GM12878 (cell line): ENCODE results near the gene HSPBP1.

Source experiments
- CBFB ChIP-seq: IDR thresholded peaks from 2 replicates; pipeline ENCODE4 v1.6.1; 2016; ENCODE audit warnings: antibody characterized with exemption, low read depth
- CHD2 ChIP-seq: IDR thresholded peaks from 2 replicates; pipeline ENCODE4 v1.6.1; 2011; ENCODE audit warnings: low read depth, low read length, improper control_type of control experiment, borderline replicate concordance
- CREM ChIP-seq: IDR thresholded peaks from 2 replicates; pipeline ENCODE4 v1.6.1; 2014; ENCODE audit warnings: antibody characterized with exemption, low read depth
- CUX1 ChIP-seq: IDR thresholded peaks from 2 replicates; pipeline ENCODE4 v1.6.1; 2012; ENCODE audit warnings: improper control_type of control experiment, low read depth, low read length; ENCODE audit not compliant: insufficient replicate concordance
- EZH2 ChIP-seq: IDR thresholded peaks from 2 replicates; pipeline ENCODE4 v1.6.1; 2012; ENCODE audit warnings: low read depth, mild to moderate bottlenecking, control low read depth, inconsistent platforms, low read length, borderline replicate concordance; ENCODE audit not compliant: control insufficient read depth
- JUNB ChIP-seq: IDR thresholded peaks from 2 replicates; pipeline ENCODE4 v1.6.1; 2016; ENCODE audit warnings: antibody characterized with exemption, mild to moderate bottlenecking
- NFYB ChIP-seq: IDR thresholded peaks from 2 replicates; pipeline ENCODE4 v1.6.1; 2011; ENCODE audit warnings: low read depth, mild to moderate bottlenecking, low read length, improper control_type of control experiment, moderate library complexity; ENCODE audit not compliant: insufficient read depth
- POLR2AphosphoS5 ChIP-seq: IDR thresholded peaks from 2 replicates; pipeline ENCODE4 v1.6.1; 2011; ENCODE audit warnings: mild to moderate bottlenecking, low read length, inconsistent platforms
- TCF7 ChIP-seq: IDR thresholded peaks from 2 replicates; pipeline ENCODE4 v1.6.1; 2014; ENCODE audit warnings: antibody characterized with exemption, borderline replicate concordance
- ZNF384 ChIP-seq: IDR thresholded peaks from 2 replicates; pipeline ENCODE4 v1.6.1; 2012; ENCODE audit warnings: low read depth, mild to moderate bottlenecking, low read length, improper control_type of control experiment, borderline replicate concordance
- TF ChIP-seq, protein P1 (sequence below): IDR thresholded peaks from 2 replicates; pipeline ENCODE4 v1.6.1; 2011; ENCODE audit warnings: low read depth, low read length, improper control_type of control experiment, borderline replicate concordance
- TF ChIP-seq, protein P2 (sequence below), 3 experiments: IDR thresholded peaks in 2 of 3; conservative IDR thresholded peaks in 1 of 3; 2 replicates each; pipeline ENCODE4 v1.5.1; 2011; ENCODE audit warnings: low read depth in 3 of 3, low read length in 3 of 3, mild to moderate bottlenecking in 3 of 3, control low read depth in 2 of 3, moderate library complexity in 2 of 3, inconsistent platforms in 1 of 3, mixed read lengths in 1 of 3; ENCODE audit not compliant: control insufficient read depth in 2 of 3, insufficient read depth in 1 of 3; ENCODE audit errors: extremely low read depth in 1 of 3

GRCh38 chr19:55277494-55277893 is 2.4 kb downstream of the HSPBP1 start:
- TF ChIP-seq POLR2AphosphoS5 (no peak), NFYB (no peak), TCF7 (no peak), CBFB (no peak), CUX1 (no peak), CHD2 (no peak), JUNB (no peak), EZH2 (no peak), CREM (no peak), ZNF384 (no peak)
- TF ChIP-seq, protein P1, sequence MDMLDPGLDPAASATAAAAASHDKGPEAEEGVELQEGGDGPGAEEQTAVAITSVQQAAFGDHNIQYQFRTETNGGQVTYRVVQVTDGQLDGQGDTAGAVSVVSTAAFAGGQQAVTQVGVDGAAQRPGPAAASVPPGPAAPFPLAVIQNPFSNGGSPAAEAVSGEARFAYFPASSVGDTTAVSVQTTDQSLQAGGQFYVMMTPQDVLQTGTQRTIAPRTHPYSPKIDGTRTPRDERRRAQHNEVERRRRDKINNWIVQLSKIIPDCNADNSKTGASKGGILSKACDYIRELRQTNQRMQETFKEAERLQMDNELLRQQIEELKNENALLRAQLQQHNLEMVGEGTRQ: no peak
- TF ChIP-seq, protein P2, sequence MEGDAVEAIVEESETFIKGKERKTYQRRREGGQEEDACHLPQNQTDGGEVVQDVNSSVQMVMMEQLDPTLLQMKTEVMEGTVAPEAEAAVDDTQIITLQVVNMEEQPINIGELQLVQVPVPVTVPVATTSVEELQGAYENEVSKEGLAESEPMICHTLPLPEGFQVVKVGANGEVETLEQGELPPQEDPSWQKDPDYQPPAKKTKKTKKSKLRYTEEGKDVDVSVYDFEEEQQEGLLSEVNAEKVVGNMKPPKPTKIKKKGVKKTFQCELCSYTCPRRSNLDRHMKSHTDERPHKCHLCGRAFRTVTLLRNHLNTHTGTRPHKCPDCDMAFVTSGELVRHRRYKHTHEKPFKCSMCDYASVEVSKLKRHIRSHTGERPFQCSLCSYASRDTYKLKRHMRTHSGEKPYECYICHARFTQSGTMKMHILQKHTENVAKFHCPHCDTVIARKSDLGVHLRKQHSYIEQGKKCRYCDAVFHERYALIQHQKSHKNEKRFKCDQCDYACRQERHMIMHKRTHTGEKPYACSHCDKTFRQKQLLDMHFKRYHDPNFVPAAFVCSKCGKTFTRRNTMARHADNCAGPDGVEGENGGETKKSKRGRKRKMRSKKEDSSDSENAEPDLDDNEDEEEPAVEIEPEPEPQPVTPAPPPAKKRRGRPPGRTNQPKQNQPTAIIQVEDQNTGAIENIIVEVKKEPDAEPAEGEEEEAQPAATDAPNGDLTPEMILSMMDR (IDR thresholded peaks at IDR 0.05 in 2 of 3, conservative IDR thresholded peaks at IDR 0.05 in 1 of 3; ENCODE audit: control insufficient read depth in 2 of 3, extremely low read depth in 1 of 3, insufficient read depth in 1 of 3, low read depth in 3 of 3, low read length in 3 of 3): no peak
